NCI-H2081 (cell line): Measurements from ENCODE around the gene TULP1.
"Not testable (repeated sequence)": the region's sequence is repeated elsewhere in the genome, so short reads cannot be mapped to it uniquely, and the experiment has no call there.

Experiments used
- DNase-seq, 2 experiments: peaks; one replicate each; lab custom pipeline; 2025; lab: John Stamatoyannopoulos, UW

Gene TULP1

DNA sequence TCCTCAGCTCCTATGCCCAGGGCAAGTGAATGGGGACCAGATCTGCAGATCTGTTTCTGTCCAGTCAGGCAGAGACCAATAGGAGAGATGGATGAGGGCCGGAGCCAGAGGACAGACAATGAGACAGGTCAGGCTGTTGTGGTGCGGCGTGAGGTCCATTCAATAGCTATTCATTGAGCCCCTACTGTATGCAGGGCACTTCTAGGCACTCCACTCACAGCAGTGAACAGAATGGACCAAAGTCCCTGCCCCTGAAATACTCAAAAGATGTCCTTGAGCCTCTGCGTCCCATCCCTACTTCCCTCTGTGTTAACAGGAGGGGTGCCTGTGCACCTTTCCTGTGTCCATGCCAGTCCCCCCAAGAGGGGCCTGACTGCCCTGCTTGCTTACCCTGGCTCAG lies 8.5 kb upstream of the TULP1 start:
- DNase-seq: no peak

DNA sequence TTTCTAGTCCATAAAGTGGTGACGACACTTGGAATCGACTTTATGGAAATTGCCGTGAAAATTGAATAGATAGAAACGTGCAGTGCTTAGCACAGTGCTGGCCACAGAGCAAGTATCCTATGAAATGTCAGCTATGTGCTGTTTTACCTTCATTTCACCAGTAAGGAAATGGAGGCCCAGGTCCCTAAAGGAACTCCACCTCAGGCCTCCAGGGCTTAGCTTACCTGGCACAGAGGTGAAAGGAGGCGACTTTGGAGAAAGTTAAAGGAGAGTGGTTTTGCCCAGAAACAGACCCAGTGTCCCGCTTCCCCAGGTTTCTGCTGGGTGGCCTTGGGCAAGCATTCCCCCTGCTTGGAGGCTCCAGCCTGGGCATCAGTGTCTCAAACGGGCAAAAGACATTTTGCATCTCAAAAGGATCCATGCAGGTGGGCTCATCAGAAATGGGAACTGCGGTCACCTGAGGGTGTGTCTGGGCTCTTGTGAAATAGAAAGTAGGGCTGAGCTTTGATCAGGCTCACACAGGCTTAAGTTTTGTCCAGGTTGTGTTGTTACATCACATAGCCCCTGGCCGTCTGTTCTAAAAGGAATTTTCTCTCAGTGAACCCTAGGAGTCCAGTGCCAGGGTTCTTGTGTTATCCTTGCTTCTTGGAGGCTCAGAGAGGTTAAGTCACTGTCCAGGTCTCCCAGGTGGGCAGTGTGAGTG lies 6.8 kb upstream of the TULP1 start:
- DNase-seq: no peak

DNA sequence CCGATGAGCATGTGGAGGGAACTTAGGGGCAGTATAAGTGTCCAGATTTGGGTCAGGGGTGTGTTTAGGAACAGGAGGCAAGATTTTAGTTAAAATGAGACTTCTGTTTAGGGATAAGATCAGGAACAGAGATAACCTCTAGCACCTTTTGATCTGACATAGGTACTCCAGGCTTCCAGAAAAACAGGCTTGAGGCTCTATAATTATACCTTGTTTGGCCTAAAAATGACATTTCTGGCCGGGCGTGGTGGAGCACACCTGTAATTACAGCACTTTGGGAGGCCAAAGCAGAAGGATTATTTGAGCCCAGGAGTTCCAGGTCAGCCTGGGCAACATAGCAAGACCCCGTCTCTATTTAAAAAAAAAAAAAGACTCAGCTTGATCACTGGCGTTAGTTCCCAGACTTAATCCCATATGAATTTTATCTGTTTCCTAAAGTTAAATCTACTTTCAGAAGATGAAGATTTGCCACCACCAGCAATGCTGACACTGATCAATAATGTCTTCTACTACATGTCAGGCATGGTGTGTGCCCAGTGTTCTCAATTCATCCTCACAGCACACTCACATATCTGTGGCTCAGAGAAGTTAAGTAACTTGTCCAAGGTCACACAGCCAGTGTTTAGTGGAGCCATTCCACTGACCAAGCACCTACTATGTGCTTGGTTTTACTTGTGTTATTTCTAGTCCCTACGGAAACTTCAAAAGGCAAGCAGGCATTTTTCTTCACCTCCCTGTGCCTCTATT lies 6.0 kb upstream of the TULP1 start:
- no peak for DNase-seq

DNA sequence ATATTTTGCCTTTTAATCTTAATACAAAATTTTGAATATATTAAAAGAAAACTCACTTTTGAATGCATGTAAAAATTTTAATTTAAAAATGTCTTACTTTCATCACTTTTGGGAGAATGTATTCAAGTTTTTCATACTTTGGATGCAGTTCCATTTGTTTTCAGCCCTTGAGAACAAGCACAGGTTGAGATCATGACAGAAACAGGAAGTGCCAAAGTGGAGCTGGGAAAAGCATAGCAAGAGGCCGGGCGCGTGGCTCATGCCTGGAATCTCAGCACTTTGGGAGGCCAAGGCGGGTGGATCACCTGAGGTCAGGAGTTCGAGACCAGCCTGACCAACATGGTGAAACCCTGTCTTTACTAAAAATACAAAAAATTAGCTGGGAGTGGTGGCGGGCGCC lies 5.3 kb upstream of the TULP1 start:
- not testable (repeated sequence) for DNase-seq

DNA sequence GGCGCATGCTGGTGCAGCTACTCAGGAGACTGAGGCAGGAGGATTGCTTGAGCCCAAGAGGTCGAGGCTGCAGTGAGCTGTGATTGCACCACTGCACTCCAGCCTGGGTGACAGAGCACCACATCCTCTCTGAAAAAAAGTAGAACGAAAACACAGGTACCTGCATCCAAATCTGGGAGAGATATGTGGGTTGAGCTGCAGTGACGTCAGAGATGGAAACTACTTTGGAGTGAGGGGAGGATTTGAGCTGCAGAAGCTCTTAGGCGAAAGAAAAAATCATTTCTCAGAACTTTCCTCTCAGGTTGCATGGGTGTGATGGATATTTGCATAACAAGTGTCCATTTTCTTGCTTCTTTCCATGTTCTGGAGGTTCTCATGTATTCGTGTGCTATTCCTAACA lies 4.0 kb upstream of the TULP1 start:
- no peak for DNase-seq

DNA sequence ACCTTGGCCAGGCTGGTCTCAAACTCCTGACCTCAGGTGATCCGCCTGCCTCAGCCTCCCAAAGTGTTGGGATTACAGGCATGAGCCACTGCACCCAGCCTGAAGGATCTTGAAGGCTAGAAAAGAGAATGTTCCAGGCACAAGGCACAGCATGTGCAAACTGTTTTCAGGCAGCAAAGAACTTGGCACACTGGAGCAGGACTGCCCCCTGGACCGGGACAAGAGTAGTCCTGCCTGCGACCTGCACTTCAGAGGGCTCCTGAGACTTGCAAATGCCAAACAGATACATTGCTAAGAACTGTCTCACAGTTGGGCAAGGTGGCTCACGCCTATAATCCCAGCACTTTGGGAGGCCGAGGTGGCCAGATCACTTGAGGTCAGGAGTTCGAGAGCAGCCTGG lies 3.2 kb upstream of the TULP1 start:
- not testable (repeated sequence) for DNase-seq

DNA sequence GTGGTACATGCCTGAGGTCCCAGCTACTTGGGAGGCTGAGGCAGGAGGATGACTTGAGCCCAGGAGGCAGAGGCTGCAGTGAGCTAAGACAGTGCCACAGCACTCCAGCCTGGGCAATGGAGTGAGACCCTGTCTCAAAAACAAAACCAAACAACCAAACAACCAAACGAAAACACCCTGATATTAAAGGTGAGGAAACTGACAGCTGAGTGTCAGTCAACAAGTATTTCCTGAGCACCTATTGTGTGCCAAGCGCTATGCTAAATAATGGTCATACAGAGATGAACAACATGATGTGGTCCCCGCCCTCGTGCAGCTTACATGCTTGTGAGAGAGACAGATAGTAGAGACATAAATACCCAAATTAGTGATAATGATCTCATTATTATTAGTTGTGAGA lies 1.9 kb upstream of the TULP1 start:
- no peak for DNase-seq

DNA sequence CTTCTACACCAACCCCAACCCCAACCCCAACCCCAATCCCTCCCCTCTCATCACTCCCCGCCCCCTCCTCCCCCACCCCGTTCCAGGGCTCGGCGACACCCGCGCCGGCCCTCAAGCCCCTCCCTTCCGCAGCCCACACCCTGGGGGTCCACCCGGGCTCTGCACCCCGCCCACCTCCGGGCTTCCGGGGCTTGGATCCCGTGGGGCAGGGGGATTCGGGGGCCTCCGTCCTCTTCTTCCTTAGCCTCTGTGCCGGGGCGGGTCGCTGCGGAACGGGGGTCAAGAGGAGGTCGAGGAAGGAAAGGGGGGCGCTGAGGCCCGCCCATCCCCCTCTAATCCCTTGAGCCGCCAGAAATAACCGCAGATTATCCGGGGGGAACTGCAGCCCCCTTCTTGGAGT lies 690 bp downstream of the TULP1 start:
- no peak for DNase-seq

DNA sequence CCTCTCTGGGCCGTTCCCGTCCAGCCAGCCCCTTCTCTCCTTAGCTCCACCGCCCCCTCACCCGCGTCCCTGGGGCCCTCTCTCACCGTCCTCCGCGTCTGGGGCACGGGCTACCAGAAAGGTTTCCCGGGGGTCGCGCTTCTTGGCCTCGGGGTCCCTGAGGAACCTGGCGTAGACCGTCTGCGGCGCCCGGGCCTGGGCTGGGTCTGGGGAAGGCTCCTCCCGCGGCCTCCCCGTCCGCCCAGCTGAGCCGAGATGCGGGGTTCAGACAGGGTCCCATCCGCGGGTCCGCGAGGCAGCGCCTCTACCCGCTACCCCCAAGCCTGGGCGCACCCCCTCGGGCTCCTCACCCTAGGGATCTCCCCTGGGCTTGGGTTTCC lies 1.1 kb downstream of the TULP1 start:
- no peak for DNase-seq

DNA sequence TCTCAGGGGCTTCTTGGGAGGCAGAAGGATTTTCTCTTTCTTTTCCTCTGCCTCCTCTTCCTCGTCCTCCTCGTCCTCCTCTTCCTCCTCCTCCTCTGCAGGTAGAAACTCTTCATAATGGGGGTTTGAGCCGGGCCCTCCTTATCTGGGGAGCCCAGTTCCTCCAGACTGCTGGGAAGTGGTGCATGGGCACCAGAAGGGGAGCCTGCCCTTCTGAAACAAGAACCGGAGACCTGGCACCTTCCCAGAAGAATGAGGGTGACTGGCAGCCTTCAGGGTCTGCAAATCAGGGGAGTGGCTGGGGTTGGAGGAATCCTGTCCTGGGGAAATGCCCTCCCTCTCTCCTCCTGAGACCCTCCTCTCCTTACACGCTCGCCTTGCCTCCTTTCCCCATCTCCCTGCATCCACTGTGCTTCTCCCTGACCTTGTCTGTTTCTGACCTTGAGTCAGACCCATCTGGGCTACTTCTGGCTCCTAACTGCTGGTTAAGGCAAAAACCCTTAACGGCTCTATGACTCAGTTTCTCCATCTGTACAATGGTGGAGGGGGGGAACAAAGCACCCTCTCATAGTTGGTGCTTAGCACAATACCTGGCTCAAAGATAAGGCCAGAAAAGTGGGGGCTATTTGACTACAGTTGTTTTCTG lies 1.7 kb downstream of the TULP1 start:
- no peak for DNase-seq

DNA sequence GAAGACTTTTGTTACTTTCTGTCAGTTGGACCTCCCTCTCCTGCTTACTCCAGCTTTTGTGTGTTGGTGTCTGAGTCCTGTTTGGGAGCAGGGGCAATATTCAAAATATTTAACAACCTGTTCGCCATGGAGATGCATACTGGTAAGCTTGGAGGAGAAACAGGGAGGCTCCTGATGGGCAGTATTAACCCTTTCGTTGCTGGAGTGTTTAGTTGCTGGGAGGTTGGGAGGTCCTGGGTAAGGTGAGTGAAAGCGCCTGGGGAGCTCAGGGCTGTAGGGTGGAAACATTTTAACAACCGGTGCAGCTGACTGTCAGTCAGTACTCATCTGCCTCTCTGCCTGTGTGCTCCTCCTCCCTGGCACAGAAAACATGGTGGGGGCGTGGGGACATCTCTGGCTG lies 4.2 kb downstream of the TULP1 start:
- no peak for DNase-seq

DNA sequence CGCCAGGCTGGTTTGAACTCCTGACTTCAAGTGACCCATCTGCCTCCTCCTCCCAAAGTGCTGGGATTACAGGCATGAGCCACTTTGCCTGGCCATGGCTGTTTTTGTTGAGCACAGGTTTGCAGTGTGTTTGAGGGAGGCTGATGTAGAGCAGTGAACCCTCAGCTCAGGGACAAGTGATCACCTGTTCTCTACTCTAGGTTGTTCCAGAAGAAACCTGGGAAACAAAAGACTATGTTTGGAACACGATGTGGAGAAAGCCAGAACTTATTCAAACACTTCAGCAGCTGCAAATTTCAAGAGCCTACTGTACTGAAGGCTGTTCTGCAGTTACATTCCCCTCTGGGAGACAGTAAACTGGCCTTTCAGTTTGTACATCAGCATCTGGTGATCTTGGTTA lies 4.7 kb downstream of the TULP1 start:
- no peak for DNase-seq

DNA sequence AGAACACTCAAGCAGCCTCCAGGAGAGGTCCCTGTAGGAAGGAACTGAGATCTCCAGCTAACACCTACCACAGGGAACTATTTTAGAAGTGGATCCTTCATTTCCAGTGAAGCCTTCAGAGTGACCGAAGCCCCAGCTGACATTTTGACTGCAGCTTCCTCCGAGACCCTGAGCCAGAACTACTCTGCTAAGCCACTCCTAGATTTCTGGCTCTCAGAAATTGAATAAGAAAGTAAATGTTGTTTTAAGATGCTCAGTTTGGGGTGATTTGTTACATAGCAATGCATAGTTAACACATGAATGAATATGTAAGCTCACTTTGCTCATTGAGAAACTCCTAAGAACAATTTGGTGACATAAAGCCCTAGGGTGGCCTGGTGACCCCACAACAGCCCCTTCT lies 5.5 kb downstream of the TULP1 start:
- DNase-seq: no peak

DNA sequence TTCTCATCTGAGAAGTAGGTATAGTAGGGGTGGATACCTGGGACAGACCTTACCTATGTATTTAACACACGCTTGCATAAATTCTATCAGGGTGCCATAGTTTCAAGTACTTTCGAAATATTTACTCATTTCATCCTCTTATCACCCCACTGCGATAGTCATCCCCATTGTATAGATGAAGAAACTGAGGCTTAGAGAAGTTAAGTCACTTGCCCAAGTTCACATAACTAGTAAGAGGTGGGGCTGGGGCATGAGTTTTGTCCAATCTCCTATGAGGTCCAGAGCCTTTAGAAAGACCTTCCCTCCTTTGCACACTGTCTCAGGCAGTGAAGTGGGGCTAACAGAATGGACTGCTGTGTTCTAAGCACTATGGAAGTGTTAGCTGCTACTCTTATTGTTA lies 6.2 kb downstream of the TULP1 start:
- no peak for DNase-seq

DNA sequence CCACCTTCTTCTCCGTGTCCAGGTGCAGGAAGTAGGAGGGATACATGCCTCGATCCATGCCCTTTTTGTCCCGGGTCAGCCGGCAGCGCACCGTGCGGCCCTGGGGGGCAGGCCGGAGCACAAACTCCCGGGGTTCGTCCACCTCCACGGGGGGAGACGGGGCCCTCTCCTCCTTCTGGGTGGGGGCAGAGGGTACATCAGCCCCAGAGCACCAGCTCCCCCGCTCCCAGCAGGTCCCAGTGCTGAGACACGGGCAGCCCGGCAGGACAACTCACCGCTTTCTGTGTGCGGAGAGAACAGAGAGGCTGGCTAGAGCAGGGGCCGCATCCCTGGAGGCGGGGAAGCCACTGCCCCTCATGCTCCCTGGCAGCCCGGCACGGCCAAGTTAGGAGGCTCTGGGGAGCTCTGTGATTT lies 6.7 kb downstream of the TULP1 start:
- DNase-seq: no peak

DNA sequence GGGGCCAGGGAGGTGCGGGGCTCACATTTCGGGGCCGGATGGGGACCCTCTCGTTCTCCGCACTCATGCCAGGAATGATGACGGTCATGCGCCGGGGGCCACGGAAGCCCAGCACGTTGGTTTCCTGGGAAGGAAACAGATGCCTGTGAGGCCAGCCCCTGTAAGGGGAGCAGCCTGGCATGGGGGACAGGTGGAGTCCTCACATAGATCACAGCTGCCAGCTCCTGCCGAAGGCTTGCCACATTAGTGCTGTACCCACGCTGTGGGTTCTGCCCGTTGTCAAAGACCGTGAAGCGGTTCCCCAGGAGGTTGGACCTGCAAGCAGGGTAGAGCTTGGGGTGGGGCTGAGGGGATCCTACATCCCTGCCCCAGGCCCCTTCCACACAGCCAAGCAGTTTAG lies 9.2 kb downstream of the TULP1 start:
- no peak for DNase-seq

DNA sequence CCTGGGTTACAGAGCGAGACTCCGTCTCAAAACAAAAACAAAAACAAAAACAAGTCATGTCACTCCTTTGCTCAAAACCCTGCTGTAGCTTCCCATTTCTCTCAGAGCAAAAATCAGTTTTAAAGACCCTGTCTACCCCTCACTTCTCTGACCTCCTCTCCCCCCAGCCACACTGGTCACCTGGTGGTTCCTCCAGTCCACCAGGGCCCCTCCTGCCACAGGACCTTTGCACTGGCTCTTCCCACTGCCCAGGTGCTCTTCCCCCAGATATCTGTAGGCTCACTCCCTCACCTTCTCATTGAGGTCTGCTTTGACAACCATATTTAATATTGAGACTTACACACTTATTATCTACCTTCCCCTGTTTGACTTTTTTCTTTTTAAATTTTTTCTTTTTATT lies 10.9 kb downstream of the TULP1 start:
- DNase-seq: no peak

DNA sequence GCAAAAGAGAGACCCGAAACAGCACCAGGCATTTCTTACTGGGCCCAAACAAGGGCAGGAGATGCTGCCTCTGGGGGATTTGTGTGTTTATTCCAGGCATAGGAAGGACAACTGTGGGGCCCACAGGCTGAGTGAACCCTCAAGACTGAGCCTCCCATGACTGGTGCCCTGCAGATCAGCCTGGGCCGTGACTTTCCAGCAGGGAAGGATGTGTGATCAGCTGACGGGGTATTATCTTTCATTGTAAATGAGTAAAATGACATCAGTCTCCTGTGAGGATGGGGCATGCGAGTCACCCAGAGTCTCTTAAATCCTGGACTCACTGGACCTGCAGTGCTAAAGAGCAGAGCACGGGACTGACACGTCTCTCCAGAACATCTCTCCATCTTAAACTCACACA lies 11.9 kb downstream of the TULP1 start:
- no peak for DNase-seq

DNA sequence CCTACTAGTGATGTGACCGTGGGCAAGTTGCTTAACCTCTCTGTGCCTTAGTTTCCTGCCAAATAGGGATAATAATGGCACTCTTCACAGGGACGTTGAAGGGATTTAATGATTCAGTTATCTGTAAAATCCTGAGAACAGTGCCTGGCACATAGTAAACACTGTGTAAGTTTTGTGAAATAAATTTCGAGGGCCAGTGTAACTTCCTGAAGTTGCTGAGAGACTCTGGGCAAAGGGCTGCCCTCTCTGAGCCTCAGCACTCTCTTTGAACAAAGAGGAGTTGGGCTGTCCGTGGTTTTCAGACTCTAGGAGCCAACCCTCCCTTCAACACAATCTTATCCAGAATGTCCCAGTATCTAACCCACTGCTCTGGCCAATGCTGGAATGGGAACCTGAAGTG lies 13.3 kb downstream of the TULP1 start:
- no peak for DNase-seq

DNA sequence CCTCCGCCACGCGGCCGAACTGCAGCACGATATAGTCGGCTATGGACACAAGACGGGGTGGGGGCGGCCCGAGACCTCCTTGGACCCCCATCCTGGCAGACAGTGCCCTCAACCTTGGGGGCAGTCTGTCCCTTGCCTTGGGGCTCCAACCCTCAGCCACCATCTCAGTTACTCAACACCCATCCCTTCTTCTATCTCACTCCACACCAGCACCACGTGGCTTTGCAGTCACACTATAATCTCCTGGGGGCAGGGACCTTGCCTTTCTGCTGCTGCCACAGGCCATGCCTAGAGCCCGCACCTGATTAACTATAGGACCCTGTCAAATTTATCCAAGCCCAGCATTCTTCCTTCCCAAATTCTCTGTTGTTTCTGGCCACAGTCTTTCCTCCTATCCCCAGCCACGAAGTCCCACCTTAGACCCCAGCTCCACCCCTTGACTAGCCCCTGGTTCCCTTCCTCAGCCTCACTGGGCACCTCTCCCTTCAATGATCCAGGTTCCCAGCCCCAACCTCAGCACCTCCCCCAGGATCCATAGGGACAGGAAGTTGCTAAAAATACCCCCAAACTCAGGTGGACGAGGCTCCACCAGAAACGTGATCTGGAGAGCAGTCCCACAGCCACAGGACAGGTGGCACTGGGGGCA lies 14.2 kb downstream of the TULP1 start:
- no peak for DNase-seq

DNA sequence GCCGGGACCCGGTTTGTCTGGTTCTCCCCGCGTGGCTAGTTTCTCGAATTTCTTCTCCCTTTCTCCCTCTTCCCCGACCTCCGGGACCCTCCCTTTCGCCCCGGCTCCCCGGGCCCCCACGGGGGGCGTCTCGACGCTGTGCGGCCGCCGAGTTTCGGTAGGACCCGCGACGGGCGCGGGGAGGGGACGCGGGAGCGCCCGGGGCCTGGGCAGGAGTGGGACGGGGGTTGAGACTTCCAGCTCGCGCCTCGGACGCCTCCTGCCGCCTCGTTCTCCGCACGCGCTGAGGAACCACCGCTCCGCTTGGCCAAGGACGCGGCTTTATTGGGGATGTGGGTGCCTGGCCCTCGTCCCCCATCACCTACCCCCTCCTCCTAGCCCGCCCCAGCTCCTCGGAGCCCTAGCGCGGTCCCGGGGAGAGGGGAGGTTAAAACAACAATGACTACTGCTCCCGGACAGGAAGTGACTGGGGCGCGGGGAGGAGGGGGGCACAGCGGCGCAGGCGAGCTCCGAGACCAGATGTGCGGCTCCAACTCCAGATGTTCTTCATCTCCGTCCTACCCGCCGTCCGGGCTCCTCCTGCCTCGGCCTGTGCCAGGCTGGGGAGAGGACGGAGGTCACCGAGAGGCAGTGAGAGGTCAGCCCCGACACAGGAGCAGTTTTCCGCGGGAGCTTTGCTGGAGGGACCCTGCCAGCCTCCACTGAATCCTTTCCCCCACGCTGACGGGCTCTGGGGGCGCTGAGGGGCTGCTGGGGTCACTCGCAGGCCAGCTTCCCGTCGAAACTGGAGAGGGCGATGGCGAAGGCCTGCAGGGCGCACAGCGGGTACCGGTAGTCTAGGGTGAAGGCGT lies 14.9 kb downstream of the TULP1 start:
- no peak for DNase-seq
